ENCODE results near the gene PRRT1. TPM values are rescaled to one million over a fixed set of nuclear protein-coding genes. Genes with fewer than 3 reads are reported as not detected.

PRRT1 gene
- total RNA-seq, 4 donors from 2014 or later = 0.49 to 0.81 (median 0.67) TPM; not detected in 1

DNA sequence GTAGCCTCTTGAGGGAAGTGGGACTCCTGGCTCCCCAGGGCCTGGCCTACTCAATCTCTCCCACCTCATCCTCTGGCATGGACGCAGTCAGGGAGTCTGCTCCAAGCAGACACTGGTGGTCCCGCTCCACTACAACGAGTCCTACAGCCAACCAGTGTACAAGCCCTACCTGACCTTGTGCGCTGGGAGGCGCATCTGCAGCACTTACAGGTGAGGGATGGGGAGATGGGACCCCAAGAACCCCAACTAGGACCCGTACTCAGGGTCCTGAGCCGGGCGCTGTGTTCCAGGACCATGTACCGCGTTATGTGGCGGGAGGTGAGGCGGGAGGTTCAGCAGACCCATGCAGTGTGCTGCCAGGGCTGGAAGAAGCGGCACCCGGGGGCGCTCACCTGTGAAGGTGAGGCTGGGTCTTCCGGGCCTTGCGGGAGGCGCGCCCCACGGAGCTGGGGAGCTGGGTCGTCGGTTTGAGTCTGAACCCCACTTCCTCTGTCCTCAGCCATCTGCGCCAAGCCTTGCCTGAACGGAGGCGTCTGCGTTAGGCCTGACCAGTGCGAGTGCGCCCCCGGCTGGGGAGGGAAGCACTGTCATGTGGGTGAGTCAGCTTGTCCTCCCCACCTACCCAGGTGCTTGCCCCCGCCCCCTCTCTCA is 14.8 kb upstream of the PRRT1 start:
- intact Hi-C loops (cut with DNase I) = no loop called here
- no peaks in the 10 kb centered on the region for H3K9me3 ChIP-seq
- no peak overlapping the region for H3K27ac ChIP-seq
- no peak for TF ChIP-seq POLR2A (IDR thresholded peaks at IDR 0.05)
- TF ChIP-seq, protein P1, sequence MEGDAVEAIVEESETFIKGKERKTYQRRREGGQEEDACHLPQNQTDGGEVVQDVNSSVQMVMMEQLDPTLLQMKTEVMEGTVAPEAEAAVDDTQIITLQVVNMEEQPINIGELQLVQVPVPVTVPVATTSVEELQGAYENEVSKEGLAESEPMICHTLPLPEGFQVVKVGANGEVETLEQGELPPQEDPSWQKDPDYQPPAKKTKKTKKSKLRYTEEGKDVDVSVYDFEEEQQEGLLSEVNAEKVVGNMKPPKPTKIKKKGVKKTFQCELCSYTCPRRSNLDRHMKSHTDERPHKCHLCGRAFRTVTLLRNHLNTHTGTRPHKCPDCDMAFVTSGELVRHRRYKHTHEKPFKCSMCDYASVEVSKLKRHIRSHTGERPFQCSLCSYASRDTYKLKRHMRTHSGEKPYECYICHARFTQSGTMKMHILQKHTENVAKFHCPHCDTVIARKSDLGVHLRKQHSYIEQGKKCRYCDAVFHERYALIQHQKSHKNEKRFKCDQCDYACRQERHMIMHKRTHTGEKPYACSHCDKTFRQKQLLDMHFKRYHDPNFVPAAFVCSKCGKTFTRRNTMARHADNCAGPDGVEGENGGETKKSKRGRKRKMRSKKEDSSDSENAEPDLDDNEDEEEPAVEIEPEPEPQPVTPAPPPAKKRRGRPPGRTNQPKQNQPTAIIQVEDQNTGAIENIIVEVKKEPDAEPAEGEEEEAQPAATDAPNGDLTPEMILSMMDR (IDR thresholded peaks at IDR 0.05) = no peak
- WGBS, 2 donors = 83 to 88% methylated on average over 13 to 25 of the region's 30 CpGs
- H3K36me3 ChIP-seq = peaks cover 8 to 32% of the 10 kb centered on the region in 2 donors
- H3K4me1 ChIP-seq = no peaks in the 10 kb centered on the region
- no peaks in the 10 kb centered on the region for H3K27me3 ChIP-seq
- no peak for DNase-seq
- no peak overlapping the region for H3K4me3 ChIP-seq (replicated peaks in 1 of 3)

- no peak for DNase-seq
- intact Hi-C loops (cut with DNase I) = no loop called here
- TF ChIP-seq, protein P1 (IDR thresholded peaks at IDR 0.05) = no peak
- TF ChIP-seq POLR2A (IDR thresholded peaks at IDR 0.05) = no peak
- peaks cover 8 to 19% of the 10 kb centered on the region in 2 donors for H3K36me3 ChIP-seq
- H3K4me3 ChIP-seq (replicated peaks in 1 of 3) = no peak within 1 kb of the TSS
- H3K27ac ChIP-seq = peak within 1 kb of the TSS in 1 of 3 donors; percentile 54
- H3K9me3 ChIP-seq = no peaks in the 10 kb centered on the region
- H3K4me1 ChIP-seq = no peaks in the 10 kb centered on the region
- H3K27me3 ChIP-seq = no peaks in the 10 kb centered on the region
Observed at GRCh38 chr6:32164295-32164694, 12.6 kb upstream of the PRRT1 start, which contains the start of gene EGFL8. Gene EGFL8 (plus strand): TSS chr6:32164595. CDS start chr6:32166166, 1,571 bp downstream.

GRCh38 chr6:32163559-32164258 is 12.0 kb upstream of the PRRT1 start:
- Histone ChIP-seq H3K36me3 (peaks cover 8 to 18% of the 10 kb centered on the region in 2 donors), H3K27me3 (no peaks in the 10 kb centered on the region), H3K4me3 (replicated peaks in 1 of 3) (no peak overlapping the region), H3K27ac (peak overlapping the region in 1 of 3 donors; percentile 54), H3K4me1 (no peaks in the 10 kb centered on the region), H3K9me3 (no peaks in the 10 kb centered on the region)
- intact Hi-C loops (cut with DNase I) = no loop called here
- TF ChIP-seq, protein P1 (IDR thresholded peaks at IDR 0.05) = no peak
- TF ChIP-seq POLR2A (IDR thresholded peaks at IDR 0.05) = no peak
- 84 to 97% methylated on average over 4 to 6 of the region's 7 CpGs for WGBS, 2 donors
- DNase-seq = no peak

DNA sequence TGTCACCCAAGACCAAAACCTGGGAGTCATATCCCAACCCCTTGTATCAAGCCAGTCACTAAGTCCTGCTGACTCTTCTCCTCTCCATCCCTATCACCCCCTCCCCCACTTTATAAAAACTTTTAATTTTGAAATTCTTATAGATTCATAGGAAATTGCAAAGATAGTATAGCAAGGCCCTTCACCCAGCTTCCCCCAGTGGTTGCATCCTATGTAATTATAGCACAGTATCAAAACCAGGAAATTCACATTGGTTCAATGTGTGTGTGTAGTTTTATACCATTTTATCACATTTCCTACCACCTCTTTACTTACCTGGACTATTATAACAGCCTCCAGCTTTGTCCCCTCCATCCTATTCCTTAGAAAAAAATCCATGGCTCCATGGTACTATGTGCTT is 6.3 kb upstream of the PRRT1 start:
- no peak for TF ChIP-seq POLR2A (IDR thresholded peaks at IDR 0.05)
- TF ChIP-seq, protein P1 (IDR thresholded peaks at IDR 0.05) = no peak
- no peaks in the 10 kb centered on the region for H3K27me3 ChIP-seq
- intact Hi-C loops (cut with DNase I) = loop anchor here (10.0 kb wide), 1 partner anchor 113 kb away; no protein-coding TSS in a partner anchor
- no peak overlapping the region for H3K4me3 ChIP-seq (replicated peaks in 1 of 3)
- DNase-seq = no peak
- no peak overlapping the region for H3K27ac ChIP-seq
- no peaks in the 10 kb centered on the region for H3K9me3 ChIP-seq
- H3K4me1 ChIP-seq = peaks cover 14 to 17% of the 10 kb centered on the region in 2 donors
- H3K36me3 ChIP-seq = peaks cover 0 to 7% of the 10 kb centered on the region in 2 donors

DNA sequence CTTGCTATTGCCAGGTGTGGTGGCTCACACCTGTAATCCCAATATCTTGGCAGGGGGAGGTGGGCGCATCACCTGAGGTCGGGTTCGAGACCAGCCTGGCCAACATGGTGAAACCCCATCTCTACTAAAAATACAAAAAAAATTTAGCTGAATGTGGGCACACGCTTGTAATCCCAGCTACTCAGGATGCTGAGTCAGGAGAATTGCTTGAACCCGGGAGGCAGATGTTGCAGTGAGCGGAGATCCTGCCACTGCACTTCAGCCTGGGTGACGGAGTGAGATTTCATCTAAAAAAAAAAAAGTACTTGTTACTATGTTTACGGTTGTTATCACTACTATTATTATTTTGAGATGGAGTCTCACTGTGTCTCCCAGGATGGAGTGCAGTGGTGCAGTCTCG is 5.2 kb upstream of the PRRT1 start:
- intact Hi-C loops (cut with DNase I) = loop anchor here (10.0 kb wide), 1 partner anchor 112 kb away; no protein-coding TSS in a partner anchor
- Histone ChIP-seq H3K27me3 (no peaks in the 10 kb centered on the region), H3K27ac (no peak overlapping the region), H3K36me3 (peaks cover 0 to 7% of the 10 kb centered on the region in 2 donors), H3K4me1 (peaks cover 25 to 26% of the 10 kb centered on the region in 2 donors), H3K4me3 (replicated peaks in 1 of 3) (no peak overlapping the region), H3K9me3 (no peaks in the 10 kb centered on the region)
- DNase-seq = no peak
- TF ChIP-seq, protein P1 (IDR thresholded peaks at IDR 0.05) = no peak
- no peak for TF ChIP-seq POLR2A (IDR thresholded peaks at IDR 0.05)
- 90 to 95% methylated on average over 9 of the region's 9 CpGs for WGBS, 2 donors

Data from thyroid gland (tissue), 4 donors.